ENCODE measurements around the gene CNTNAP2. TPM values are rescaled to one million over a fixed set of nuclear protein-coding genes. Genes with fewer than 3 reads are reported as not detected.

CNTNAP2 gene
- total RNA-seq, 1 donor from 2014 or later: 0.27 TPM

- Mint-ChIP-seq H3K9me3 (ENCODE audit: low read depth) (peaks cover 2% of the 10 kb centered on the region), H3K4me3 (ENCODE audit: unreplicated experiment) (no peak overlapping the region), H3K4me1 (ENCODE audit: low read depth) (no peaks in the 10 kb centered on the region), H3K27me3 (ENCODE audit: low read depth) (no peaks in the 10 kb centered on the region), H3K36me3 (ENCODE audit: low read depth) (no peaks in the 10 kb centered on the region), H3K27ac (ENCODE audit: unreplicated experiment) (no peak overlapping the region)
- no peak for DNase-seq (ENCODE audit: low spot score)
- no peak for TF ChIP-seq CTCF (IDR thresholded peaks at IDR 0.05)
These were observed 1701.7 kb downstream of the CNTNAP2 start for GRCh38 chr7:147818317-147818716.

GRCh38 chr7:147824671-147825070 is 1708.1 kb downstream of the CNTNAP2 start:
- no peak for DNase-seq (ENCODE audit: low spot score)
- H3K9me3 Mint-ChIP-seq (ENCODE audit: low read depth): peaks cover 6% of the 10 kb centered on the region
- no peaks in the 10 kb centered on the region for H3K27me3 Mint-ChIP-seq (ENCODE audit: low read depth)
- H3K27ac Mint-ChIP-seq (ENCODE audit: unreplicated experiment): no peak overlapping the region
- H3K4me3 Mint-ChIP-seq (ENCODE audit: unreplicated experiment): no peak overlapping the region
- H3K4me1 Mint-ChIP-seq (ENCODE audit: low read depth): no peaks in the 10 kb centered on the region
- H3K36me3 Mint-ChIP-seq (ENCODE audit: low read depth): no peaks in the 10 kb centered on the region
- TF ChIP-seq CTCF (IDR thresholded peaks at IDR 0.05): no peak

- H3K27me3 Mint-ChIP-seq (ENCODE audit: low read depth): no peaks in the 10 kb centered on the region
- H3K4me3 Mint-ChIP-seq (ENCODE audit: unreplicated experiment): no peak overlapping the region
- TF ChIP-seq CTCF (IDR thresholded peaks at IDR 0.05): no peak
- no peaks in the 10 kb centered on the region for H3K4me1 Mint-ChIP-seq (ENCODE audit: low read depth)
- DNase-seq (ENCODE audit: low spot score): no peak
- H3K36me3 Mint-ChIP-seq (ENCODE audit: low read depth): no peaks in the 10 kb centered on the region
- no peak overlapping the region for H3K27ac Mint-ChIP-seq (ENCODE audit: unreplicated experiment)
- peaks cover 7% of the 10 kb centered on the region for H3K9me3 Mint-ChIP-seq (ENCODE audit: low read depth)
These were observed 1712.4 kb downstream of the CNTNAP2 start for GRCh38 chr7:147829016-147829415.

- no peak for DNase-seq (ENCODE audit: low spot score)
- no peaks in the 10 kb centered on the region for H3K4me1 Mint-ChIP-seq (ENCODE audit: low read depth)
- no peak overlapping the region for H3K4me3 Mint-ChIP-seq (ENCODE audit: unreplicated experiment)
- no peaks in the 10 kb centered on the region for H3K27me3 Mint-ChIP-seq (ENCODE audit: low read depth)
- no peak overlapping the region for H3K27ac Mint-ChIP-seq (ENCODE audit: unreplicated experiment)
- no peak for TF ChIP-seq CTCF (IDR thresholded peaks at IDR 0.05)
- H3K9me3 Mint-ChIP-seq (ENCODE audit: low read depth): peaks cover 29% of the 10 kb centered on the region
- H3K36me3 Mint-ChIP-seq (ENCODE audit: low read depth): peaks cover 6% of the 10 kb centered on the region
These were observed 1717.0 kb downstream of the CNTNAP2 start for GRCh38 chr7:147833557-147833956.

- H3K27me3 Mint-ChIP-seq (ENCODE audit: low read depth): no peaks in the 10 kb centered on the region
- TF ChIP-seq CTCF (IDR thresholded peaks at IDR 0.05): no peak
- H3K36me3 Mint-ChIP-seq (ENCODE audit: low read depth): peaks cover 6% of the 10 kb centered on the region
- H3K4me3 Mint-ChIP-seq (ENCODE audit: unreplicated experiment): no peak overlapping the region
- no peaks in the 10 kb centered on the region for H3K4me1 Mint-ChIP-seq (ENCODE audit: low read depth)
- no peak for DNase-seq (ENCODE audit: low spot score)
- no peak overlapping the region for H3K27ac Mint-ChIP-seq (ENCODE audit: unreplicated experiment)
- peaks cover 31% of the 10 kb centered on the region for H3K9me3 Mint-ChIP-seq (ENCODE audit: low read depth)
These were observed 1717.4 kb downstream of the CNTNAP2 start for GRCh38 chr7:147833970-147834369.
